Endodermal cell (in vitro differentiated cells): ENCODE measurements around the gene GSTO1. TPM values are rescaled to one million over a fixed set of nuclear protein-coding genes. Genes with fewer than 3 reads are reported as not detected.

ENCODE experiments used
- DNase-seq: peaks from one replicate; pipeline ENCODE4 v3.0.0-alpha.2; 2017
- H3K27ac ChIP-seq: 2 replicates; pipeline ENCODE4 v1.5.1; 2013; ENCODE audit warnings: mild to moderate bottlenecking, low read depth, low read length, moderate library complexity
- H3K27me3 ChIP-seq: 2 replicates; pipeline ENCODE4 v1.6.1; 2013; ENCODE audit warnings: mild to moderate bottlenecking, low read length, moderate library complexity; ENCODE audit not compliant: insufficient read depth, control insufficient read depth, poor library complexity, severe bottlenecking
- H3K36me3 ChIP-seq: 2 replicates; pipeline ENCODE4 v1.7.0; 2013; ENCODE audit warnings: mild to moderate bottlenecking, low read length, moderate library complexity; ENCODE audit not compliant: control insufficient read depth, insufficient read depth
- H3K4me1 ChIP-seq: one replicate; pipeline ENCODE4 v1.7.0; 2013; ENCODE audit warnings: low read length; ENCODE audit not compliant: control insufficient read depth, insufficient read depth
- H3K4me3 ChIP-seq: 2 replicates; pipeline ENCODE4 v1.5.1; 2013; ENCODE audit warnings: mild to moderate bottlenecking, low read length, moderate library complexity
- H3K9ac ChIP-seq: 2 replicates; pipeline ENCODE4 v1.6.1; 2013; ENCODE audit warnings: mild to moderate bottlenecking, low read length, moderate library complexity; ENCODE audit not compliant: poor library complexity, severe bottlenecking; ENCODE audit errors: extremely low read depth
- H3K9me3 ChIP-seq: 2 replicates; pipeline ENCODE4 v1.6.1; 2013; ENCODE audit warnings: mild to moderate bottlenecking, low read length, moderate library complexity; ENCODE audit not compliant: control insufficient read depth
- H3K27ac Mint-ChIP-seq: 2 replicates; pipeline ENCODE4 v1.8.0; 2020; ENCODE audit warnings: mixed read lengths
- H3K27me3 Mint-ChIP-seq: 2 replicates; pipeline ENCODE4 v1.8.0; 2021; ENCODE audit warnings: mild to moderate bottlenecking, mixed read lengths; ENCODE audit not compliant: insufficient read depth
- H3K36me3 Mint-ChIP-seq: 2 replicates; pipeline ENCODE4 v1.8.0; 2020; ENCODE audit warnings: low read depth, mixed read lengths
- H3K4me1 Mint-ChIP-seq: 2 replicates; pipeline ENCODE4 v1.8.0; 2020; ENCODE audit warnings: mixed read lengths
- H3K4me3 Mint-ChIP-seq: 2 replicates; pipeline ENCODE4 v1.8.0; 2020; ENCODE audit warnings: mild to moderate bottlenecking, moderate library complexity, mixed read lengths
- H3K9me3 Mint-ChIP-seq: 2 replicates; pipeline ENCODE4 v1.8.0; 2020; ENCODE audit warnings: mild to moderate bottlenecking, mixed read lengths
- CTCF ChIP-seq: fragments of 200-600 bp; sonication (generic); conservative IDR thresholded peaks from 2 replicates; pipeline ENCODE4 v1.5.0; 2021; ENCODE audit warnings: antibody characterized with exemption, mild to moderate bottlenecking
- WGBS, 2 experiments: methylation state at CpG; one replicate each; pipeline versions ENCODE4 v1.1.5 to v1.1.7; 2013; ENCODE audit warnings: missing lambda C conversion rate in 2 of 2, mixed read lengths in 1 of 2; ENCODE audit not compliant: insufficient coverage in 1 of 2, insufficient read length in 1 of 2; 5-methylcytosine and 5-hydroxymethylcytosine counted together
- total RNA-seq, 2 donors: library from RNA; stranded (reverse); fragmentation: NEBNext Ultra II Directional in 1 of 2; extraction: Animal tissue kit (Norgen Biotek cat#: 25700) in 1 of 2; gene quantifications; 2 replicates in 1 of 2; 3 replicates in 1 of 2; pipeline ENCODE4 v1.2.1, GENCODE V29; 2021

The GSTO1 gene
- total RNA-seq, 2 donors from 2014 or later, result 208 to 223 TPM

GRCh38 chr10:104304356-104304745, 49.7 kb downstream of the GSTO1 start:
- no peaks in the 10 kb centered on the region for H3K27me3 ChIP-seq
- peaks cover 10% of the 10 kb centered on the region for H3K4me1 Mint-ChIP-seq
- H3K4me1 ChIP-seq, result peaks cover 8% of the 10 kb centered on the region
- H3K27me3 Mint-ChIP-seq, result no peaks in the 10 kb centered on the region
- H3K4me3 ChIP-seq, result no peak overlapping the region
- H3K36me3 Mint-ChIP-seq, result peaks cover 8% of the 10 kb centered on the region
- no peak overlapping the region for H3K27ac ChIP-seq
- no peak overlapping the region for H3K4me3 Mint-ChIP-seq
- DNase-seq, result no peak
- no peak overlapping the region for H3K27ac Mint-ChIP-seq
- H3K9me3 Mint-ChIP-seq, result peaks cover 33% of the 10 kb centered on the region
- 92 to 98% methylated on average over 4 of the region's 4 CpGs for WGBS, 2 experiments
- no peak overlapping the region for H3K9ac ChIP-seq
- no peak for TF ChIP-seq CTCF
- H3K9me3 ChIP-seq, result peaks cover 19% of the 10 kb centered on the region
- no peaks in the 10 kb centered on the region for H3K36me3 ChIP-seq

GRCh38 chr10:104304927-104305326, 50.2 kb downstream of the GSTO1 start:
- H3K36me3 ChIP-seq, result no peaks in the 10 kb centered on the region
- H3K27ac ChIP-seq, result no peak overlapping the region
- H3K4me1 Mint-ChIP-seq, result peaks cover 10% of the 10 kb centered on the region
- H3K27ac Mint-ChIP-seq, result no peak overlapping the region
- WGBS, 2 experiments, result 93 to 96% methylated on average over 7 to 8 of the region's 8 CpGs
- DNase-seq, result no peak
- no peaks in the 10 kb centered on the region for H3K27me3 Mint-ChIP-seq
- no peaks in the 10 kb centered on the region for H3K27me3 ChIP-seq
- peaks cover 19% of the 10 kb centered on the region for H3K9me3 ChIP-seq
- TF ChIP-seq CTCF, result no peak
- no peak overlapping the region for H3K4me3 Mint-ChIP-seq
- peaks cover 8% of the 10 kb centered on the region for H3K36me3 Mint-ChIP-seq
- H3K9me3 Mint-ChIP-seq, result peaks cover 33% of the 10 kb centered on the region
- H3K4me3 ChIP-seq, result no peak overlapping the region
- no peak overlapping the region for H3K9ac ChIP-seq
- H3K4me1 ChIP-seq, result peaks cover 6% of the 10 kb centered on the region

GRCh38 chr10:104306897-104307296, 52.2 kb downstream of the GSTO1 start:
- 60 to 75% methylated on average over 2 to 3 of the region's 3 CpGs for WGBS, 2 experiments
- H3K4me1 ChIP-seq, result no peaks in the 10 kb centered on the region
- H3K9me3 Mint-ChIP-seq, result peaks cover 32% of the 10 kb centered on the region
- H3K9ac ChIP-seq, result no peak overlapping the region
- TF ChIP-seq CTCF, result no peak
- peaks cover 15% of the 10 kb centered on the region for H3K36me3 ChIP-seq
- H3K27ac ChIP-seq, result no peak overlapping the region
- peaks cover 1% of the 10 kb centered on the region for H3K4me1 Mint-ChIP-seq
- H3K27me3 ChIP-seq, result no peaks in the 10 kb centered on the region
- peaks cover 8% of the 10 kb centered on the region for H3K36me3 Mint-ChIP-seq
- H3K9me3 ChIP-seq, result peaks cover 19% of the 10 kb centered on the region
- no peak for DNase-seq
- H3K4me3 ChIP-seq, result no peak overlapping the region
- no peak overlapping the region for H3K27ac Mint-ChIP-seq
- H3K27me3 Mint-ChIP-seq, result no peaks in the 10 kb centered on the region
- H3K4me3 Mint-ChIP-seq, result no peak overlapping the region
